GM18861 (cell line): ENCODE results near the gene NAGA.
A peak's percentile ranks its signal among the peaks of the same experiment; 100 is the strongest.
"Not testable (repeated sequence)": the region's sequence is repeated elsewhere in the genome, so short reads cannot be mapped to it uniquely, and the experiment has no call there.

Experiments
- ATAC-seq: cut with Tn5 transposase; IDR thresholded peaks from one replicate; pipeline ENCODE4 v1.9.1; 2021; ENCODE audit not compliant: unreplicated experiment

Gene NAGA

DNA sequence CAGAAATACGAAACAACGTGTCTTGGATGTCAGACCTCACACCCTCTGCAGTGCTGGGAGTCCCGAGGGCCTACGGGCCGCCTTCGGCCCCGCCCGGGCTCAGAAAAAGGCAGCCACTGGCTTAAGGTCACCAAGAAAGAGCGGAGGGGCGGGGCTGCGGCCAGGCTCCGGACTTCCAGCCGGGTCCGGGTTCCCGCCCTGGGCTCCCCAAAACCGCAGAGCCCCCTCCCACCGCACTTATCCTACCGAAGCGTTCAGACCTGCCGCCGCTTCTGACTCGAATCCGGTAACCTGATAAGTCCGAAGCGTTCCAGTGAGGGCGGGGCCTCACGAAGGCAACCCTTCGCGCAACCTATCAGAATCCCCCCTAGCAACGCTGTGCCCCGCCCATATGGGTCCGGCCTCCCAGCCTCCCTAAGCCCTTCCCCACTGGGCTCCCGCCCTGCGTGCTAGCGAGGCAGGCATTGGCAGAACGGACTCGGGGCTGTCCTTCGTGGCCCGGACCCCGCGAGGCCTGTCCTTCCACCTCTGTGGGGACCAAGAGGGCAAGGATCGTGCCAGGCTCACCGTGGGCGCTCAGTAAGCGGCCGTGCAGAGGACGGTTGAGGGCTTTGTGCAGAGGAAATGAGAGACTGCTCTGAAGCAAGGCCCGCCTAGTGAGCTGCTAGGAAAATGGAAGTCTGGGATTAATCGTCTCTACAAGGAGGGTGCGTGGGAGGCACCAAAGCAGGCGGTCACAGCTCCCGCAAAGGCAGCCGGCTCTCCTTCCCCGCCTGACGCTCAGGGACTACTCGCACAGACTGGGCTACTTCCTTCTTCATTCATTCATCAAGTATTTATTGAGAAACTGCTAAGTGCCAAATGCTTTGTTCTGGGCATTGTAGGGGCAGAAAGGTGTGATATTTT, at the start of gene NAGA:
Gene NAGA (minus strand): TSS at position 296 of the 906 bp plus-strand sequence. CDS start 515 bp downstream, outside the sequence.
- ATAC-seq: peak; percentile 80

DNA sequence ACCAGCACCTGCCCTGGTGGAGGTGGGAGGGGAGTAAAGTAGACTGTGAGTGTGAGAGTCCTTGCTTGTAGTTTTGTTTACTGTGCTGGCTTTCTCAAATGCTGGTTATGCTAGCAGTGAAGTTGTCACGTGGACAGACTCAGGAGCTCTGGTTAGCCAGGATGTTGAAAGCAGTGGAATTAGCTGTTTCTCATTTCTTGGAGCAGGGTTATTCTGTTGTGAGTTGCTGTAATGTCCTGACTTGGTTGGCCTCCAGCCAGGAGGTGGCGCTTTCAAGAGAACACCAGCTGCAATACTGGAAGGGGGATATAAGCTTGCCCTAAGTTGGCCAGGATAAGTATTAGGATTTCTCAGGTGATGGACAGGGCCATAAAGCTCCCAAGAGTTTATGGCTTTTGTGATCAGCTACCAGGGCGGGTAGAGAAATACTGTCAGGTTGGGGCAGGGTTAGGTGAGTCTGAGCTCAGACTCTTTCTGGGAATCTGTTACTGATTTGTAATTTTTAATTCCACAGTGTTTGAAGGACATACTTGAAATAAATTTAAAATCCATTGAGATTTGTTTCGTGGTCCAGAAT, 46.3 kb upstream of the NAGA start:
- ATAC-seq: no peak

DNA sequence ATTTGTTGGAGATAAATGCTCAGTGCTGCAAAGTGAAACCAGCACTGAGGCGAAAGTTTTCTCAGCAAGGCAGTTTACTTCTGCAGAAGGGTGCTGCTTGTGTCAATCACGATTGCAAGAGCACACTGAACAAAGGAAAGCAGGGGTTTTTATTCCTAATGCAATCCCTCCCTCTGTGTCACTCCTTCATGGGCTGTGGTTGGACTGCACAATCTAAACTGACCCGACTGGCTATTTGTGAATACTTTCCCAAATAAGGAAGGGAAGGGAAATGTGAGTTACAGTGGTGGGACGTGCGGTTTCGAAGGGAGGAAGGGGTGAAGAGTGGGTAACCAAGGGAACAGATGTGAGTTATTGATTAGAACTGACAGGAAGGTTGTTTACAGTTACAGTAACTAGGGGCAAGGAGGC, 44.8 kb upstream of the NAGA start:
- not testable (repeated sequence) for ATAC-seq

DNA sequence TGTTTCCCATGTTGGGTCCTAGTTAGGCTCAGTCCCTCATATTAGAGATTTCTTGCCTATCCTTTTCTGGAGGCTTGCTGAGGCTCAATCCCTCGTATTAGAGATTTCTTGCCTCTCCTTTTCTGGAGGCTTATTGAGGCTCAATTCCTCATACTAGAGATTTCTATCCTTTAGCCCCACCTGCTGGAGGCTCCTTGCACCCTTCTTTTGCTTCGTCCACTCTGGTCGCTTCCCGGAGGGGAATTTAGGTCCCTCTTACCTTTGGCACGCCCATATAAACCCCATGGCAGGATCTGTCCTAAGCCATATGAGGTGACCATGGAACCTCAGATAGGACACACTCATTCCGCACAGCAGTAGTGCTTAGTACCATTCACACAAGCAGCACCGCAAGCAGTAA, 44.1 kb upstream of the NAGA start:
- ATAC-seq: no peak

DNA sequence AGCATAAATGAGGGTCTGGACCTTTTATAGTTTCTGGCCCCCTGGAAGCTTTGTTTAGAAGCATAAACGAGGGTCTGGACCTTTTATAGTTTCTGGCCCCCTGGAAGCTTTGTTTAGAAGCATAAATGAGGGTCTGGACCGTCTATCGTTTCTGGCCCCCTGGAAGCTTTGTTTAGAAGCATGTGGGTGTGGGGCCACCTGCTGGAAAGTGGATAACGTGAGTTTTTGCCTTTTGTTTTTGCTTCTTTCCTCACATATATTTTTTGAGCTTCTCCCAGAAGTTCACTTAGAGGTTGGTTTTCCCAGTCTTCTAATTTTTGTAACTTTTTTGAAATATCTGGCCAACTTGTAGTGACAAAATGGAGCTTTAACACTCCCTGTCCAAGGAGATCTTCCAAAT, 42.2 kb upstream of the NAGA start:
- ATAC-seq: not testable (repeated sequence)

DNA sequence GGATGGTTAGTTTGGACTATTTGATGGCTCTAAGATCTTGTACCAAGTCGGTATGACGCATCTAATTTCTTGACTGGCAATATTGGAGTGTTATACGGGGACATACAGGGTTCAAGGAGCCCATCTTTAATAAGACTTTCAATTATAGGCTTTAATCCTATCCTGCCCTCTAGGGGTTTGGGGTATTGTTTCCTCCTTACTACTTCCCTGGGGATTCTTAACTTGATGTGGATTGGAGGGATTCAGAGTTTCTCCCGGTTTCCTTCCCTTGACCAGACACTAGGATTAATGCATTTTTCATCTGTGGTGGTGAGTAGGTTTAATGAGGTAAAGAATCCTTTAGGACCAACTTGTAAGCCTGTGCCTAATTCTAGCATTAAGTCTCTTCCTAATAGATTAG, 41.2 kb upstream of the NAGA start:
- ATAC-seq: no peak

DNA sequence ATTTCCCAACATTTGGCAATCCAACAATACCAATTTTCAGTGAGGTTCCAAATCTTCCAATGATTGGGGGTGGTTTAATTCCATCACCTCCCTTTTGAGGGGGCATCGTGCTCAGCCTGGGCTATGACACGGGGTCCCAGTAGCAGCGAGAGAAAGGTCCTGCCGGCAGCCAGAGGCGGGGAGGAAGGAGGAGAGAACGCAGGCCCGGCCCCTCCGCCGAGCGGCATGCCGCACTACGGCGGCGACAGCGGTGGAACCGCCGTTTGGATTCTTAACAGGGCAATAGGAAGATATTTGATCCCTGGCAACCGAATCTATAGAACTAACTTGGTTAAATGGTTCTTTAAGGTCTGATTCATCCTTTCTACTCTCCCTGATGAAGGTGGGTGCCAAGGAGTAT, 38.2 kb upstream of the NAGA start:
- no peak for ATAC-seq

DNA sequence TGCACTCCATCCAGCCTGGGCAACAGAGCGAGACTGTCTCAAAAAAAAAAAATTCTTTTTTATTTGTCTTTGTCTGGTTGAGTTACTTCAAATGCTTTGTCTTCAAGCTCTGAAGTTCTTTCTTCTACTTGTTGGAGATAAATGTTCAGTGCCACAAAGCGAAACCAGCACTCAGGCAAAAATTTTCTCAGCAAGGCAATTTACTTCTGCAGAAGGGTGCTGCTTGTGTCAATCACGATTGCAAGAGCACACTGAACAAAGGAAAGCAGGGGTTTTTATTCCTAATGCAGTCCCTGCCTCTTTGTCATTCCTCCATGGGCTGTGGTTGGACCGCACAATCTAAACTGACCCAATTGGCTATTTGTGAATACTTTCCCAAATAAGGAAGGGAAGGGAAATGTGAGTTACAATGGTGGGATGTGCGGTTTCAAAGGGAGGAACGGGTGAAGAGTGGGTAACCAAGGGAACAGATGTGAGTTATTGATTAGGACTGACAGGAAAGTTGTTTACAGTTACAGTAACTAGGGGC, 33.8 kb upstream of the NAGA start:
- ATAC-seq: not testable (repeated sequence)

DNA sequence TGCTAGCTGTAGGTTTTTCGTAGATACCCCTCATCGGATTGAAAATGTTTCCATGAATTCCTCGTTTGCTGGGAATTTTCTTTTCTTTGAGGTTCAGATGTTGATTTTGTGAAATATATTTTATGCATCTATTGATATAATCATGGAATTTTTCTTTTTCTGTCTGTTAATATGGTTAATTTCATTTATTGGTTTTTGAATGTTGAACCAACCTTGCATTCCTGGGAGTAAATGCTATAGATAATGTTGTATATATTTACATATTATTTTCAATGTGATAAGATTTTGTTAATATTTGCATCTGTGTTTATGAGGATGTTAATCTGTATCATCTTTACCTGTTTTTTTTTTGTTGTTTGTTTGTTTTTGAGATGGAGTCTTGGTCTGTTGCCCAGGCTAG, 30.6 kb upstream of the NAGA start:
- no peak for ATAC-seq

DNA sequence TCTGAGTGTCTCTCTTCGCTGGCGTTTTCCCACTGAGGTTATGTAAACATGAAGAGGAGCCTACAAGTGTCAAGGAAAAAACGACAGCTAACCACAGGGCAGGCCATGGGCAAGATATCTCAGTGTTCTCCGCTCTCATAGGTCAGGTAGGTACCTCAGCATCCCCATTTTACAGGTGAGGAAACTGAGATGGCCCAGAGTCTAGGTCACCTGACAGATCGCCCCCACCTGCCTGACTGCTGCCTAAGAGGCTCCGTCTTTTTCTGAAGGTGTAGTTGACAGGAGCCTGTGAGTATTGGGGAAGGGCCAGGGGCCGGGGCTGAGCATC, 20.8 kb upstream of the NAGA start:
- no peak for ATAC-seq

DNA sequence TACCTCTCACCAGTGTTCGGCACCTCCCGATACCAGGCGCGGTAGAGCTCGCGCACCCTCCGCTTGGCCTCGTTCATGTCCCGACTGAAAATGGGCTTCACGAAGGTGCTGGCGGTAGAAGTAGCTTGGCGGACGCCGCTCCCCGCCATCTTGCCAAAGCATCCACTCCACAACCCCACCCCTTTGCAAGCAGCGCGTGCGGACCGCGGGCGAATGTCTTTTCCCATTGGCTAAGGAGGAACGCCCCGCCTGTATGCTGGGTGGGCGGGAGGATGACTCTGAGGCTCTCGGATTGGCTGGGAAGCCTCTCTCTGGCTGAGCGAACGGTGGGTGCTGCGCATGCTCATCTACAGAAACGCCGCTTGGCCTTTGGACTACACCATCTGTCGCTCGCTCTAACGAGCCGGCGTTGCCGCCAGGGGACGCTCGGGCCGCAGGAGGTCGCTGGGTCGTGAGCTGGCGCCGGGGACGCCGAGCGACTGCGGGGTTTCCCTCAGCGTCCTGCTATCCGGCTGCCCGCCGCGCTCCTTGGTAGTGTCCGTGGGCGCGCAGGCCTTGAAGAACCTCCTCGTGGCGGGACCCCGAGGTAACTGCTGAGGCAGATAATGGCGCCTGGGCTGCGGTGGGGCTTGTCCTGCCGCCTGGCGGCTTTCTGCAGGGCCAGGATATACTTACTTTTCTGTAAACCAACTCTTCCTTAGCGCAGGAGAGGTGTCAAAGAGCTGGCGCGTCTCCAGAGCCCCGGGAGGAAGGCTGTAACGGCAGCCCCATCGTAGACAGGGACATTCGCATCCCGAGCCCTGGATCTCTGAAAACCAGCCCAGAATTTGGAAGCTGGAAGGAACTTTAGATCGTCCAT, 20.2 kb upstream of the NAGA start, which contains the start of gene NDUFA6:
Gene NDUFA6 (minus strand): TSS at position 177 of the 859 bp plus-strand sequence. CDS start 28 bp downstream, at position 149.
- peak; percentile 91 for ATAC-seq

DNA sequence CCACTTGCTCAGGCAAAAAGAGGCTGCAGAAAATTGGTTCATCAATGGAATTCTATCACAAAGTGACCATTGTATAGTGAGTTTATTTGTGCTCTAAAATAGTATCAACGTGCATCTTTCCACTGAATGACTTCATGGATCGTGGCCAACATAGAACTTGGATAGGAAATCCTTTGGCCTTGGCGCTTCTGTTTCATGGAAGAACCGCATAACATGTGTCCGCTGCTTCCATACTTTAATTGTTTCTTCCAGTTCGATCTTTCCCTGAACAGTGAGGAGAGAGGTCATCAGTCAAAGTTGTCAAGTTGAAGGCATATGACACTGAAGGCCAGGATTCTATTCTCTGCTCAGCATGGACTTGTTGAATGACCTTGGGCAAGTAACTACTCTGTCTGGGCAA, 15.4 kb upstream of the NAGA start:
- no peak for ATAC-seq

DNA sequence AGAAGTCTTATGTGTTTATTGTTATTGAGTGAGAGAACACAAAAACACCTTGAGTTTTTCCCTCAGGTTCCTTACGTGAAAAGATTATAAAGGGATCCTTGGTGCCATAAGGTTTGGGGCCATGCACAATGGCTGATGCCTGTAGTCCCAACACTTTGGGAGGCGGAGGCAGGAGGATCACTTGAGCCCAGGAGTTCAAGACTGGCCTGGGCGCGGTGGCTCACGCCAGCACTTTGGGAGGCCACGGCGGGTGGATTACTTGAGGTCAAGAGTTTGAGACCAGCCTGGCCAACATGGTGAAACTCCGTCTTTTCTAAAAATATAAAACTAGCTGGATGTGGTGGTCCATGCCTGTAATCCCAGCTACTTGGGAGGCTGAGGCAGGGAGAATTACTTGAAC, 14.3 kb upstream of the NAGA start:
- no peak for ATAC-seq

DNA sequence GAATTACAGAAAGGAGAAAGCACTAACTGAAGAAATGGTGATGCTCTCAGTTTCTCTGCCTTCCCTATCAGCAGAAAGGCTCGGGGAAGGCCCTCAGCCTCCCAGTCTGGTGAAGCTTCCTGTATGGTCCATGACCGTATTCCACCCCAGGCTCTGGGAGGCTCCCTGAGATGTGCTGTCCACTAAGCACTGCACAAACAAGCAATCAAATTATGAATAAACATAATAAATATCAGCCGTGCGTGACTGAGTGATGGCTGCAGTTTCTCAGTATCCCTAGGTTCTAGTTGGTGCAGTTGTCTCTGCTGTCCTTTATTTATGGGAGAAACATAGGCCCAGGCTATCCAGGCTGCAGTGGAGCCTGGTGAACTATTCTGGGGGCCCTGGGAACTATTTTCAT, 12.5 kb upstream of the NAGA start:
- no peak for ATAC-seq

DNA sequence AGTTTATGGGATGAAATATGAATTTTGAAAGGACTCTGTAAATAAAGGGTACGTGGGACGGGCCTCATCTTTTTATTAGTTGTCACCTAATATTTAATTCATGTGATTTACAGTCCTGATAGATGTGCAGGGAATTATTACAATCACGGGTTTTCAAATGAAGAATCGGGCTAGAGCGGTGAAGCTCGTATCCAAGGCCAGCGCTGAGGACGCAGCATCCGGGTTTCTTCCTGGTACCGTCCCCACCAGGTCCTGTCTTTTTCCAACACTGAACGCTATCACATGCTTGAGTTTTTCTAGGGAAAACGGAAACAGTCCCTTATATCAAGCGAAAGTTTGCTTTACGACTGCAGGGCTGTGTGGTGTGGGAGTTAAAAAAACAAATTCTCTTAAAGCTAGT, 9.7 kb upstream of the NAGA start:
- no peak for ATAC-seq

DNA sequence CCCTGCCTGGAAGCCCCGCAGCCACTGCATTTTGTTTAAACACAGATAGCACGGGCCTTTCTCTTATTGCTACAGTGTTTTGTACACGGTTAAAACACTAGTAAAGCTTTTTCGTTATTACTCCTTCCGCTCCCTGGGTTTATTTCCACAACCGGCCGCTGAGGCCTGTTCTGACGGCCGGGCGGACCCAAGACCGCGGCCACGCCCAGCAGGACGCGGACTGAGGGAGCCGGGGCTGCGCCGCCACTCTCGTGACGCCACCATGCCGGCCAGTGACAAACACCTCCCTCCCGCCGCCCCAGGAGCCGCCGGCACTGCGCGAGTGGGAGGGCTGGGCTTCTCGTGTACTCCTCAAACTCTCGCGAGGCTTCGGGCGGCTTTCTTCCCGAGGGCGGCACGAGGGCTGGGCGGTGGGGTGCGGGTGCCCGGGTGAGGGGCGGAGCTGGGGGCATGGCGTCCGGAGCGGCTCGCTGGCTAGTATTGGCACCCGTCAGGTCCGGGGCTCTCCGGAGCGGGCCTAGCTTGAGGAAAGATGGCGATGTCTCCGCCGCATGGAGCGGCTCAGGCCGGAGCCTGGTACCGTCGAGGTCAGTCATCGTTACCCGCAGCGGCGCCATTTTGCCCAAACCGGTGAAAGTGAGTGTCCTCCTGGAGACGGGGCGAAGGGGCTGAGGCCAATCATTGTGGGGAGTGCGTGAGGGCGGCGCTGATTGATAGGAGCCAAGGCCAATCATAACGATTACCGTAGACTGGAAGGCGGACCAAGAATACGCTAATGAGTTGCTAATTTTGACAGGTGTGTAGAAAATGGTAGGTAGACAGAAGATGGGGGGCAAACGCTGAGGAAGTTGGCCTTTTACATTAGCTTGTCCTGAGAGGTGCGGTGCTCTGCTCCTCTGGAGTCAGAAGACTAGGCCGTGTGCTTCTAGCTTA, 9.0 kb upstream of the NAGA start, which contains the start of gene SMDT1:
Gene SMDT1 (plus strand): TSS at position 382 of the 933 bp plus-strand sequence. CDS start 69 bp downstream, at position 451.
- peak; percentile 74 for ATAC-seq

DNA sequence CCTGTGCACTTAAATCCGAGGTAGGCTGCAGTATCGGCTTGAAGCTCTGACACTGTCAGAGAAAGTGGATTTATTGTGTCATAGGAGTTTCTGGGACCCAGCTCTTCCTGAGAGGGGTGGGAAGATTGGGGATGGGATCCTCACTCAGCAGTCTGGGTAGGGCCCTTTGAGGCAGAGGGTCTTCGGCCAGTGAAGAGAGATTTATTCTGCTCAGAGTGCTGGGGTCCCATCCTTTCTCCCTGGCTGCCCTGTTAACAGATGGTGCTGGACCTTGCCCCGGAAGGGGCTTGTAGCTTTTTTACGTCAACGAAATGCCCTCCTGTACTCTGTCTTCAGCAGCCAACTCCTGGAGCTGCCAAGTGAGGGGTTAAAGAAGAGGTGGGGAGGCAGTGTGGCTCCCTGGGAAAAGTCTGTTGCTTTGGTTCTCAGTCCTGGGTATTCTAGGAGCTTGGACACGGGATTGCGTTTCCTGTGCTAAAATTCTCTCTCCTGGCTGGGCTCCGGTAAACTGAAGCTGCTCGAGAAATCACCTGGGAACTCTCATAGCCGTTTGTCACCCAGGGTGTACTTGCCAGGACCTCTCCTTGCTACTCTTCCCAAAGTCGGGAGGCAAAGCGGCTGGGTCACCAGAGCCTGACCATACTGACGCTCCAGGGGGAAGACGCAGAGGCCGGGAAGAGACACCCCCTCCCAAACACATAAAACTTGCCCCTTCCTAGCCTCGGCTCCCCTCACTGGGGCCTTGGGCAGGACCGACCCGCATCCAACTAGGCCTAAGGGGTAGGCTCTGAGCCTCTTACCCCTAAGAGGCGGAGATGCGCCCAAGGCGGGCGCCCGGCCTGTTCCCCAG, 8.1 kb upstream of the NAGA start:
- ATAC-seq: peak; percentile 13

DNA sequence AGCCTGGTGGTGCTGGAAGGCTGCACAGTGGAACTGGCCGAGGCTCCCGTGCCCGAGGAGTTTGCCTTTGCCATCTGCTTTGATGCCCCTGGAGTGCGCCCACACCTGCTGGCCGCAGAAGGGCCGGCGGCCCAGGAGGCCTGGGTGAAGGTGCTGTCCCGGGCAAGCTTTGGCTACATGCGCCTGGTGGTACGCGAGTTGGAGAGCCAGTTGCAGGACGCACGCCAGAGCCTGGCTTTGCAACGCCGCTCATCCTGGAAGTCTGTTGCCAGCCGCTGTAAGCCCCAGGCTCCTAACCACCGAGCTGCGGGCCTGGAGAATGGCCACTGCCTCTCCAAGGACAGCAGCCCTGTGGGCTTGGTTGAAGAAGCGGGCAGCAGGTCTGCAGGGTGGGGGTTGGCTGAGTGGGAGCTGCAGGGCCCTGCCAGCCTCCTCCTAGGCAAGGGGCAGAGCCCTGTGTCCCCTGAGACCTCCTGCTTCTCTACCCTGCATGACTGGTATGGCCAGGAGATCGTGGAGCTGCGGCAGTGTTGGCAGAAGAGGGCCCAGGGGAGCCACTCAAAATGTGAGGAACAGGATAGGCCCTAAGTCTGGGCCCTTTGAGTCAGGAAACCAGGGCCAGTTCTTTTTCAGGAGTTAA, 7.0 kb upstream of the NAGA start:
- no peak for ATAC-seq
